ENCODE results near the gene RSL1D1.
"Not testable (repeated sequence)": the region's sequence is repeated elsewhere in the genome, so short reads cannot be mapped to it uniquely, and the experiment has no call there.

RSL1D1 gene

DNA sequence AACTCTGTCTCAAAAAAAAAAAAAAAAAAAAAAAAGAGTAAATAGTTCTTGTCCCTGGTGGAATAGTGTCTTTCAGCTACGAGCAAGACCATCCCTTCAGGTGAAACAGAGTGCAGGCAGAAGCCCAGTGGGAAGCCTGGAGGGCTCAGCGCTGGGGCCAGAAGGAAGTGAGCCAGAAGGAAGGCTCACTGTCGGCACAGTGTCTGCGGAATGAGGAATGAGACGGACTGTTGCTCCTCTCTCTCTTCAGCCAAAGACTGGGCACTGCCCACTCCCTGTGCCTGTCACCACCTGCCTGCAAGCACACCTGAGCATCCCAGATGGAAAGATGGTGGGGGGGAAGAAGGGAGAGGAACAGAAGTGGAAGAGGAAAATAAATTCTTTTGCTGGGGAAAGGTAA is 7.5 kb downstream of the RSL1D1 start:
- DNase-seq (ENCODE audit: low spot score), result no peak

DNA sequence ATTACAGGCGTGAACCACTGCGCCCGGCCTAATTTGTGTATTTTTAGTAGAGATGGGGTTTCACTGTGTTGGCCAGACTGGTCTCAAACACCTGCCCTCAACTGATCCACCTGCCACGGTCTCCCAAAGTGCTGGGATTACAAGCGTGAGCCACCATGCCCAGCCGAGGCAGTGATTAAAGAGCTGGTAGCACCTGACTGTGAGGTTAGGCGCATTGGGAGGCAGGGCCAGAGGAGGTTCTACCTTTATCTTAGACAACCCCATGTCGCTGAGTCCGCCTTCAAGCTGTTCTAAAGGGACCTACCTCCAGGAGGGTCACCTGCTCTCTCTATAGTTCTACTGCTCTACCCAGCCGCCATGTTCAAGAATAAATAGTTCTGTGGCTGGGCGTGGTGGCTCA is 8.1 kb downstream of the RSL1D1 start:
- no peak for DNase-seq (ENCODE audit: low spot score)

DNA sequence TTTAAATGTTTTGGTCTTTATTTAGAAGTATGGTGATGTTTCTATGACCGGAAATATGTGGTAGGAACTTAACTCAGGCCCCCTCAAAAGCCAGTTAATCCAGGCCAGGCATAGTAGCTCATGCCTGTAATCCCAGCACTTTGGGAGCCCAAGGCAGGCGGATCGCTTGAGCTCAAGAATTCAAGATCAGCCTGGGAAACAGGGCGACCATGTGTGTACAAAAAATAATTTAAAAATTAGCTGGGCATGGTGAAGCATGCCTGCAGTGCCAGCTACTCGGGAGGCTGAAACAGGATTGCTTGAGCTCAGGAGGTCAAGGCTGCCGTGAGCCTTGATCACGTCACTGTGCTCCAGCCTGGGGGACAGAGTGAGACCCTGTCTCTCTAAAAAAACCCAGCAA is 10.3 kb downstream of the RSL1D1 start:
- DNase-seq (ENCODE audit: low spot score), result no peak

DNA sequence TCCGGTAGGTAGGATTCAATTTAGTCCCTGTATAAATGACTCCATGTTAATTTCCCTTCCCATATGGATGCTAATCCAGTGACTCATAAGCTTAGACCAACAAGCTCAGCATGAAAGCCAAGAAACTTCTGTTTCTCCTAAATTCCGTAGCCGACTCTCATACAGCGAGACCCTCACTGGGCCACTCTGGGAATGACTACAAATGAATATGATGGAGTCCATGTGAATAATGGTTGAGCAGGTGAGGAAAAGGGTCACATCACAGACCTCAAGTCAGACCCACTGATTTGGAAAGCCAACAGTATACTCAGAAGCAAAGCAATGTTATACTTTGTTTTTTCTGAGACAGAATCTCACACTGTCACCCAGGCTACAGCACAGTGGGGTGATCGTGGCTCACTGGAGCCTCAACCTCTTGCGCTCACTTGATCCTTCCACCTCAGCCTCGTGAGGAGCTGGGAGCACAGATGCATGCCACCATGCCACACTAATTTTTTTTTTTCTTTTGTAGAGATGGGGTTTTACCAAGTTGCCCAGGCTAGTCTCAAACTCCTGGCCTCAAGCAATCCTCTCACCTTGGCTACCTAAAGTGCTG is 14.6 kb downstream of the RSL1D1 start:
- no peak for DNase-seq (ENCODE audit: low spot score)

DNA sequence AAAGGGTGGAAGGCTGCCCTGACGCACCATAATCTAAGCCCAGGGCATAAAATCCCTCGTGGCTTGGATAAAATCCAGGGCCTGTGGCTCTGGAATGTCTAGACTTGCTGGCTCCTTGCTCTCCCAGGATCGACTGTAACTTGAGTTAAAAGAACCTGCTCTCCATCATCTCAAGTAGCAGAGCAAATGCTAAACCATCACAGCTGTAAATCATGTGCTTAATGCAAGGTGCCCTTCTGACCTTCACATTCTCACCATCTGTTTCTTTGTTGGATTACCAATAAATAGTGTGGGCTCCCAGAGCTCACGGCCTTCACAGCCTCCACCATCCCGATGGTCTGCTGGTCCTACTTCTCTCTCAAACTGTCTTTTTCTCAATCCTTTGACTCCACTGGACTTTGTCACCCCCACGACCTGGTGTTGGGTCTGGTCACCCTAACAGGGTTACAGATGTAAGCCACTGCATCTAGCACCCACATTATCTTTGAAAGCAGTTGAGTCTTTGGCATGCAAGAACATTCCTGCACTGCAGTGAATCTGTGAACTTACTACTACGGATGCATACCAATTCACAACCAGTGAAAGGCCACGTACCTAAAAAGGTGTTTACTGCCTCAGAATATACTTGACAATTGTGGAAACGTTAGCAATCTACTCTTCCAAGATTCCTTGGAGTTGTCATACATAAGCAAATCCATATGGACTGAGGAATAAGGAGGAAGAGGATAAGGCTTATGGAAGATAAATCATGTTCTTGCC is 15.3 kb downstream of the RSL1D1 start:
- DNase-seq (ENCODE audit: low spot score), result no peak

DNA sequence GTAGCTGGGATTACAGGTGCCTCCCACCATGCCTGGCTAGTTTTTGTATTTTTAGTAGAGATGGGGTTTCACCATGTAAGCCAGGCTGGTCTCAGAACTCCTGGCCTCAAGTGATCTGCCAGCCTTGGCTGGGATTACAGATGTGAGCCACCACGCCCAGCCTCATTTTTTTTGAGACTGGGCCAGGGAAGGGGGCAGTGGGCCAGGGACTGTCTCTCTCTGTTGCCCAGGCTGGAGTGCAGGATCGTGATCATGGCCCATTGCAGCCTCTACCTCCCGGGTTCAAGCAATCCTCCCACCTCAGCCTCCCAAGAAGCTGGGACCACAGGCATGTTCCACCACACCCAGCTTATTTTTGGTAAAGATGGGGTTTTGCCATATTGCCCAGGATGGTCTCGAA is 16.0 kb downstream of the RSL1D1 start:
- DNase-seq (ENCODE audit: low spot score), result no peak

DNA sequence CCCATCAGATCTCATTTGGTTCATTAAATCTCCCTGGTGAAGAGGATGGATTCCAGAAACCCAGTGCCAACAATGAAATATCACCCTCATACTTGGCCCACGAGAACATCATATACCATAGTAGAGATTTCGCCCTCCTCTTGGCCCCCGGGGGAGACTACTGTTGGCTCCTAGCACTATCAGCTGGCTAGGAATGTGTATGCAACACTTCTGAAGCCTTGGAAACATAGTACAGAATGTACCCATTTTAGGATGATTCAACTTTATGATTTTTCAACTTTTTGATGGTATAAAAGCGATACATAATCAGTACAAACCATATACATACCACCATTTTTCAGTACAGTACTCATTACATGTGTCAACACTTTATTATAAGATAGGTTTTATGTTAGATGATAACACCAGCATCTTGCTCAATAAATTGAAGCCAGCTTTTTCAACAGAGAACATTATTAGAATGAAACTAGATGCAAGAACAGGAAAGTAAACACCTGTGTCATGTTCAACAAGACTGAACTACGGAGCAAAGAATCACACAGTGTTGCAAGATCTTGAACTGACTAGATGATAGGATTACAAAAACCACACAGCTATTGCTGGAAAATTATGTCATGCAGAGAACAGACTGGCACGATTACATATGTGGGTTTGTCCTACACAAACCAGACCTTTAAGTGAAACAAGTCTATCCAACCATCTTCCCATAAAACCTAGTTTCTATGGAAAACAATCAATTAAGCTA is 17.2 kb downstream of the RSL1D1 start:
- DNase-seq (ENCODE audit: low spot score), result peak; percentile 31

DNA sequence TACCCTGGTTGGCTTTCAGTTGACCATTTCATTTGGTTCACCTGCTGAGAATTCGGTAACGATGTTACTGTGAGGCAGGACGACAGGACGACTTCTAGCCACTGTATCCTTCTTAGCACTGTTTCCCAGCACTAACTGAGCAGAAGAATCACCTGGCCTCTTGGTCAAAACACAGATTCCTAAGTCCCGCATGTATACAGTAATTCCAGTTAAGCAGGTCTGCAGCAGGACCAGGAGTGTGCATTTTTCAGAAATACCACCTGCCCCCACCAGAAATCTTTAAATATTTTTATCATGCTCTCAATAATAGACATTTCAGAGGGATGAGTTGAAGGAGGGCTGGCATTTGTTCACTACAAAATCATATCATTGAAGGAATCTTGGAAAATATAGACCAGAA is 22.6 kb downstream of the RSL1D1 start:
- no peak for DNase-seq (ENCODE audit: low spot score)

DNA sequence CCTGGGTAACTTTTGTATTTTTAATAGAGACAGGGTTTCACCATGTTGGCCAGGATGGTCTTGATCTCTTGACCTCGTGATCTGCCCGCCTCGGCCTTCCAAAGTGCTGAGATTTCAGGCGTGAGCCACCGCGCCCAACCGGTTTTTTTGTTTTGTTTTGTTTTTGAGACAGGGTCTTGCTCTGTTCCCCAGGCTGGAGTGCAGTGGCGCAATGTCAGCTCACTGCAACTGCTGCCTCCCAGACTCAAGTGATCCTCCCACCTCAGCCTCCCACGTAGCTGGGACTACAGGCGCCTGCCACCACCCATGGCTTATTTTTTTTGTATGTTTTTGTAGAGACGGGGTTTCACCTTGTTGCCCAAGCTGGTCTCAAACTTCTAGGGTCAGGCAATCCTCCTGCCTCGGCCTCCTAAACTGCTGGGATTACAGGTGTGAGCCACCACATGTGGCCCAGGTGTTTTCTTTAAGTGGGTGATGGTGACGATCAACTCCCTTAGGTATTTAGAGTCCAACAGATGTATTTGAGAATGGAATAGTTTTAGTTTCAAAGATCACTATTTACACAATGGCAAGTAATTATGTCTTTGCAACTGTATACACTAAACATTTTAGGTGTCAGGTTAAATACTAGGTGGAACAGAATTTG is 25.7 kb downstream of the RSL1D1 start:
- not testable (repeated sequence) for DNase-seq (ENCODE audit: low spot score)

DNA sequence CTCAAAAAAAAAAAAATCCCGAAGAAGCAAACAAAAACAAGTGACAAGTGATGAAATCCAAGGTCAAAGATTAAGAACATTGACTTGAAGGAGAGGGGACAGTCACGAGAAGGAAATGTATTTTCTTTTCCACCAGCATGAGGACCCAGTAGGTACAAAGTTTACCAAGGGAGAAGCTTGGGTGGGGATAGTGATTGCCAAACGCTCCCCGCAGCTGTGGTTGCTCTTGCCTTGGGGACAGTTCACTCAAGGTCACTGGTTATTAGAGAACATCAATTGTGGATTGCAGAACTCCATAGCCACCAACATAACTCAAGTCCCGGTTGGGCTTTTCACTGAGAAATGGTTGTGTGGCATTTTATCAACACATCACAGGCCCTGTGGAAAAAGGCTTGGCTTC is 27.0 kb downstream of the RSL1D1 start:
- no peak for DNase-seq (ENCODE audit: low spot score)

DNA sequence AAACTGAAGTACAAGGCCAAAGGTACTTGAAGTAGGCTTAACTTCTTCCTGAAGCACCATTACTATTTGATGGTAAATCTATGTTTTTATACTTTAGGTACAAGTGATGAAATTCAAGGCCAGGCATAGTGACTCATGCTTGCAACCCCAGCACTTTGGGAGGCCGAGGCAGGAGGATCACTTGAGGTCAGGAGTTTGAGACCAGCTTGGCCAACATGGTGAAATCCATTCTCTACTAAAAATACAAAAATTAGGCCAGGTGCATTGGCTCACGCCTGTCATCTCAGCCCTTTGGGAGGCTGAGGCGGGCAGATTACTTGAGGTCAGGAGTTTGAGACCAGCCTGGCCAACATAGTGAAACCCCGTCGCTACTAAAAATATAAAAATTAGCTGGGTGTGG is 27.7 kb downstream of the RSL1D1 start:
- DNase-seq (ENCODE audit: low spot score), result not testable (repeated sequence)

DNA sequence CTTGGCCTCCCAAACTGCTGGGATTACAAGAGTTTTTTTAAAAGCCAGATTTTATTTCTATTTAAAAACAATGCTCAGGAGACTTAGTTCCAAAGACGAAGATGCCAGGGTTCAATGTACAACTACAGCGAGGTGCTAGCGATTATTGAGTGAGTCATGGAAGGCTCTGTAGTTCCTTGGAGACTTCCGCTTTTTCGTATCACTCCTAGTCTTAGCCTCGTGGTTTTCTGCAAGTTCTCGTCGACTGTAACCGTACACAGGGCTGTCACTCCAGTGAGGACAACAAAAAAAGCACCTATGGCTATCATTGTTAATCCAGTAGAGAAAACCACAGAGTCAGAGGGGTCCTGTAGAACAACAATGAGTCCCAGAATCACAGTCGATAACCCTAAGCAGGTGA is 31.5 kb downstream of the RSL1D1 start:
- DNase-seq (ENCODE audit: low spot score), result no peak

DNA sequence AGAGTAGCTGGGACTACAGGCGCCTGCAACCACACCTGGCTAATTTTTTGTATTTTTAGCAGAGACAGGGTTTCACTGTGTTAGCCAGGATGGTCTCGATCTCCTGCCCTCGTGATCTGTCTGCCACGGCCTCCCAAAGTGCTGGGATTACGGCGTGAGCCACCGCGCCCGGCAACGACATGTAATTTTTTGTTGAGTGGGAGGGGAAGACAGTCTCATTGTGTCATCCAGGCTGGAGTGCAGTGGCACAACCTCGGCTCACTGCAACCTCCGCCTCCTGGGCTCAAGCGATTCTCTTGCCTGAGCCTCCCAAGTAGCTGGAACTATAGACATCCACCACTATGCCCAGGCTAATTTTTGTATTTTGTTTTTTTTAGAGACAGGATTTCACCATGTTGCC is 32.4 kb downstream of the RSL1D1 start:
- not testable (repeated sequence) for DNase-seq (ENCODE audit: low spot score)

DNA sequence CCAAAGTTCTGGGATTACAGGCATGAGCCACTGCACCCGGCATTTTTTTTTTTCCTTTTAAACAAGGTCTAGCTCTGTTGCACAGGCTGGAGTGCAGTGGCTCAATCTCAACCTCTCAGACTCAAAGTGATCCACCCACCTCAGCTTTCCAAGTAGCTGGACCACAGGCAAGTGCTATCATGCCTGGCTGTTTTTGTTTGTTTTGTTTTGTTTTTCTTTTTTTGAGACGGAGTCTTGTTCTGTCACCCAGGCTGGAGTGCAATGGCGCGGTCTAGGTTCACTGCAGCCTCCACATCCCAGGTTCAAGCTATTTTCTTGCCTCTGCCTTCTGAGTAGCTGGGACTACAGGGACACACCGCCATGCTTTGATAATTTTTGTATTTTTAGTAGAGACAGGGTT is 35.2 kb downstream of the RSL1D1 start:
- DNase-seq (ENCODE audit: low spot score), result no peak

DNA sequence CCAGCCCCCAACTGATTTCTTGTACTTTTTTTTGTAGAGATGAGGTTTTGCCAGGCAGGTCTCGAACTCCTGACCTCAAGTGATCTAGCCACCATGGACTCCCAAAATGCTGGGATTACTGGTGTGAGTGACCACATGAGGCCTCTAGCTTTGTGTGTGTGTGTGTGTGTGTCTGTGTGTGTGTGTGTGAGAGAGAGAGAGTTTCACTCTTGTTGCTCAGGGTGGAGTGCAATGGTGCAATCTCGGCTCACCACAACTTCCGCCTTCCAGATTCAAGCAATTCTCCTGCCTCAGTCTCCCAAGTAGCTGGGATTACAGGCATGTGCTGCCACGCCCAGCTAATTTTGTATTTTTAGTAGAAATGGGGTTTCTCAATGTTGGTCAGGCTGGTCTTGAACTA is 36.5 kb downstream of the RSL1D1 start:
- DNase-seq (ENCODE audit: low spot score), result not testable (repeated sequence)

DNA sequence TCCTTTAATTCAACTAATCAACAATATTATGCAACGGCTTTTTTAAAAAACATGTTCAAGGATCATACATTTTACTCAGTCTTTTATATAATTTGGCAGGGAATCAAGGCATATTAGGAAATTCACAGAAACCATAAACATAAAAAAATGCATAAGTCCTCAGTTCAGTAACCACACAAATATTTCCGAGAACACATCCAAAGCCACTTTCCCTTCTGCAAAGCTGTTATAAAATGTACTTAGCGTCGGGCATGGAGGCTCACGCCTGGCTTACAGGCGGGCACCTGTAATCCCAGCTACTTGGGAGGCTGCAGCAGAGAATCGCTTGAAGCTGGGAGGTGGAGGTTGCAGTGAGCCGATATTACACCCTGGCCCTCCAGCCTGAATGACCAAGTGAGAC is 44.6 kb downstream of the RSL1D1 start:
- no peak for DNase-seq (ENCODE audit: low spot score)

DNA sequence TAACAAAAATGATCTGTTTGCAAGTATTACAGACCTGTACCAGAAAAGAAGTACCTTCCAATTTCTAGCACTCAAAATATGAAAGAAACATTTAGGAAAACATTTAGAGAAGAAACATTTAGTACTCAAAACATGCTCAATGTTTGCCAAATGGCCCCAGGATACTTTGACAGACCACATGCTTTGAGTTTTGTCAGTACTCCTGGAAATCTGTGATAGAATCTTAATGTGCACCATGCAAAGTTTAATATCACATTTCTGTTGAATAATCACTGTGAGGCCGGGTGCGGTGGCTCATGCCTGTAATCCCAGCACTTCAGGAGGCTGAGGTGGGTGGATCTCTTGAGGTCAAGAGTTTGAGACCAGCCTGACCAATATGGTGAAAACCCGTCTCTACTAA is 45.8 kb downstream of the RSL1D1 start:
- DNase-seq (ENCODE audit: low spot score), result no peak

DNA sequence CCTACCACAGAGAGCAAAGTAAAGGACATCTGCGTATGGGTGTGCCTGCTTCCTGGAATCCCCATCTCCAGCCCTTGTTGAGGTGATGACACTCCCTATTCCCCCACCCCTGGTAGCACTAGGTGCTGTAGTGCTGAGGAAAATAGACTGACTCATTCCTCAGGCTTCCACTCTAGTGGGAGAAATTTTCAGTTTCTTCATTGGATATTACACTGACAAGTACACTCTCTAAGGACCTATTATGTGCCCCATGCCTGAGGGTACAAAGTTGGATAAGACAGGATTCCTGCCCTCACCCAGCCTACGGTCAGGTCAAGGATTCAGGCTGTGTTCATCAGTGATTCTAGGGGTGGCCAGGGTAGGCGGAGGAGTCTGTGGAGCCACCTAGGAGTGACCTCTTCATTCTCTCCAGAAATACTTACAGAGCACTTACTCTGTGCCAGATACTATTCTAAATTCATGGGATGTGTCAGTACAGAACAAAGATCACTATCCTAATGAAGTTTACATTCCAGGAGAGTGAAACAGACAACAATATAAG is 49.8 kb downstream of the RSL1D1 start:
- DNase-seq (ENCODE audit: low spot score), result no peak

DNA sequence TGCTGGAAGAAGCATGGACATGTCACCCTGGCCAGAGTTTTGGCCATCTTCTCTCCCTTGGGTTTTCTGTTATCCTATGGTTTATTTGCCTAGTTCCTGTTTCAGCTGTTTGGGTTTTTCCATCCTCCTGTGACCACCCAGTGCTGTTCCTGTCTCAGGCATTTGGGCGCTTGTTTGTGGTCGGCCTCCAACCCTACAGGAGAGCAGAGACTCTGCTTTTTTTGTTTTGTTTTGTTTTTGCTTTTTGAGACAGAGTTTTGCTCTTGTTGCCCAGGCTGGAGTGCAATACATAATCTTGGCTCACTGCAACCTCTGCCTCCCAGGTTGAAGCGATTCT is 51.0 kb downstream of the RSL1D1 start:
- no peak for DNase-seq (ENCODE audit: low spot score)

DNA sequence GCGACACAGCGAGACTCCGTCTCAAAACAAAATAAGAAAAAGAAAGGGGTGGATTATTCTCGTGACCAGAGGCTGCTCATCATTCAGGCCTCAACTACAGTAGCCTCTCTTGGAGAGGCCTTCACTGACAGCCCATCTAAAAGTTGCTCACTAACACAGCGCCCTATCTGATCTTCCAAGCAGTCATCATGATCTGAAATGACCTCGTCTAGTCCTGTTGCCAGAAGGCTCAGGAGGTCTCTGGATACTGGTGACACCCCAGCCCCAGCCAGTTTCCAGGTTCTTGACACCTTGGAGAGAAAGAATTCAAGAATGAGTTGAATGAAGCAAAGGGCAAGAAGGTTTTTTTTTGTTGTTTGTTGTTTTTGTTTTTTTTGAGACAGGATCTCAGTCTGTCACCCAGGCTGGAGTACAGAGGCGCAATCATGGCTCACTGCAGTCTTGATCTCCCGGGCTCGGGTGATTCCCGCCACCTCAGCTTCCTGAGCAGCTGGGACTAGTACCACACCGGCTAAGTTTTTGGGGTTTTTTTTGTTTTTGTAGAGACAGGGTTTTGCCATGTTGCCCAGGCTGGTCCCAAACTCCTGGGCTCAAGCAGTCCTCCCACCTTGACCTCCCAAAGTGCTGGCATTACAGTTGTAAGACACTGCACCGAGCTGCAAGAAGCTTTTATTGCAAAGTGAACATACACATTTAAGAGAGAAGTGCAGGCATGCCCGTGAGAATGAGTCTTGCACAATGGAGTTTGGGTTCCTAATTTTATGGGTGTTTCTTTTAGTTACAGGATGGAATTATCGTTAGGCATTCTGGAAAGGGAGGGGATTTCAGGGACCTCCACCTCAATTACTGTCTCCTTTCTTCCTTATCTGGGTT is 51.6 kb downstream of the RSL1D1 start:
- no peak for DNase-seq (ENCODE audit: low spot score)

DNA sequence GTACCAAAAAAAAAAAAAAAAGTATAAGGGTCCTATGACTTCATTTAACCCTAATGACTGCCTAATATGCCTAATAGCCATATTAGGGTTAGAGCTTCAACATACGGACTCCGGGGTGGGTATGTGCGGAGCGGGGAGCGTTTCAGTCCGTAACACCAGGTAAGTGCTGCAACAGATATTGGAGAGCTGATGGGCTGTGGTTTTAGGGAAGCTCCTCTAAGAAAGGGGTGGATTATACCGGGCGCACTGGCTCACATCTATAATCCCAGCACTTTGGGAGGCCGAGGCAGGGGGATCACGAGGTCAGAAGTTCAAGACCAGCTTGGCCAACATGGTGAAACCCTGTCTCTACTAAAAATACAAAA is 52.3 kb downstream of the RSL1D1 start:
- no peak for DNase-seq (ENCODE audit: low spot score)

DNA sequence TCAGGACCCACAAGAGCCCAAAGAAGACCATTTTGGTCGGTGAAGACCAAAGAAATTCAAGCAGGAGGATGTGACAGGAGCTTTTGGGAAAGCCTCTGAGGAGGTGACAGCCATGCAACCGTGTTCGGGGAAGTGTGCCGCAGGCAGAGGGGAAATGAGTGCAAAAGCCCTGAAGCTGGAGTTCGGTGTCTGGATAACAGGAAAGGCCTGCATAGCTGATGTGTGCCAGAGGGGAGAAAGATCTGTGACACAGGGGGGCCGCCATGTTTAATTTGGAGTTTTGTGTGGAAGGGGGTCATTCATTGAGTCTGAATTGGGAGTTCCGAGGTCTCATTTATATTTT is 53.4 kb downstream of the RSL1D1 start:
- peak; percentile 62 for DNase-seq (ENCODE audit: low spot score)
